ENCODE data around the gene GPRASP2. TPM values are rescaled to one million over a fixed set of nuclear protein-coding genes. Genes with fewer than 3 reads are reported as not detected.

GPRASP2 gene
- polyA plus RNA-seq, 4 donors = 34.4 to 44.6 (median 42.1) TPM

DNA sequence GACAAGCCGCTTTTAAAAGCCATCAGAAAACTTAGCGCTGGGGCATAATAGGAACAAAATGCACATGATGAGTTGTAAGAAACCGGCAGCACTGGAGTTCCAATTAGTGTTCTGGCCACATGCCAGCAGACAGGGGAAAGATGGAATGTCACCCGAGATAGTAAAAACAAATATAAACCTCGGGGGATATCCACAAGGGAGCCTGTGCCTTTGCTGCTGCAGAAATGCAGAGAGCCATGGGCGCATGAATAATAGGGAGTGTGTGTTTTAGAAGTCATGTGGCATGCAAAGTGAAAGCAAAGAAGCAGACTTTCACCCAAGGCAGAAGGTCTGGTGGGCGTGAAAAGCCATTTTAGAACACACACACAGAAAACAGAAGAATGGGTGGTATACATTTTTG is 27.4 kb downstream of the GPRASP2 start:
- DNase-seq (ENCODE audit: low read depth in 4 of 4, low spot score in 3 of 4) = no peak

DNA sequence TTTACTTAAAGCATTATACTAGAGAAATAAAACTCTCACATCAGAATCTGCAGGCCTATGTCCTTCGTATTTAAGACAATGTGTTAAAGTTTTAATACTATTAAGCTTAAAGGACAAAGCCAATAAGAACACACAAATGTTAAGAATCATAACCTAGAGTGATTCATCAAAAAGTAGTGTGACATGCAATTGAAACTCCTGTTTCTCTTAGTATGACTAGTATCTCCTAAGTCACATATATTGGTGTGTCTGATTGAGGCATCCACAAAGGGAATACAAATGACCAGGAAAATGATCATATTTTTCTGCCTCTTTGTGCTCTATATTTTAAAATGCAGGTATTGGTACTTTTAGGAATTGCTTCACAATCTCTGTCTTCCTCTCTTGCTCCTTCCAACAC is 32.1 kb downstream of the GPRASP2 start:
- no peak for DNase-seq (ENCODE audit: low read depth in 4 of 4, low spot score in 3 of 4)

DNA sequence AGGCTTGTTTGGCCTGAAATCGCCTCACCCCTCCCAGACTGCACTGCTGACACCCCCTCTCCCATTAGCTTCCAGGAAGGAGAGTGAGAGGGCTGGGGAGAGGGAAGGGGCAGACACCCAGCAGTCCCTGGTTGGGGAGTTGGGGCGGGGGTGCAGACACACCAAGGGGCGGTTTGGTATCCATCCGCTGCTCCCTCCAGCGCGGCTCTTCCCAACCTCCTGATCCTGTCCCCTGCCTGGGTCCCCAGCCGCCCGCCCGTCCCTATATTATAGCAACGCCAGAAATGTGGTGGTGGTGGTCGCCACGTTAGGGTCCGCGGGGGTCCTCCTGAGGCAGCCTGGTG is 33.2 kb downstream of the GPRASP2 start:
- no peak for DNase-seq (ENCODE audit: low read depth in 4 of 4, low spot score in 3 of 4)

DNA sequence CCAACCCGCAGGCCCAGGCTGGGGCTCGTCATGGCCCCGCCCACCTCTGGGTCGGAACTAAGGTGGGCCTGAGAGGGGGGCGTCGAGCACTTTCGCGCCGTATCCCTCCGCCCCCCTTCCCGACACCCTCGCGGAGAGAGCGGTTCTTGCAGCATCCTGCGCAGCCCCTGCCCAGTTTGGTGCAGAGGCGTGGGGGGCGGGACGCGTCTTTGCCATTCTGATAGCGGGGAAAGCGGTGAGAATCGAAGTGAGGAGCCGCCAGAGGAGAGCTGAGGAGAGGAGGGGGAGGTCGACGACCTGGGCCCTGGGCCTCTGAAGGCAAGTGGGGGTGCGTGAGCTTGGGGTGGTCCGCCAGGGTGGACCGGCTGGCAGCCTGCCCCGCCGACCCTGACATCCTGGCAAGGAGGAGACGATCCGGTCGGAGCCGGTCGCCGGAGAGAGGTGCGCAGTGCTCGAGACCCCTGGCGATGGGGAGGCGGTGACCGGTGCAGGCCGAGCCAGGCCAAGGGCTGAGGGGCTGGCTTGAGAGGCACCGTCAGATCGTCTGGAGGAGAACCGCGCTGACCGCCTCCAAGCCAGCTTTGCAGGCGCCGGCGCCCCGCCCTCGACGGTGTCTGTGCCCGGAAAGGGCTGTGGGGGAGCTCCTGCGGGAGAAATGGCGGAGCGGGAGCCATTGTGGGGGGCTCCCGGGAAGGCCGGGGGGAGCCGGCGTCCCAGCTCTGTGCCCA is 33.8 kb downstream of the GPRASP2 start:
- DNase-seq (ENCODE audit: low read depth in 4 of 4, low spot score in 3 of 4) = no peak

DNA sequence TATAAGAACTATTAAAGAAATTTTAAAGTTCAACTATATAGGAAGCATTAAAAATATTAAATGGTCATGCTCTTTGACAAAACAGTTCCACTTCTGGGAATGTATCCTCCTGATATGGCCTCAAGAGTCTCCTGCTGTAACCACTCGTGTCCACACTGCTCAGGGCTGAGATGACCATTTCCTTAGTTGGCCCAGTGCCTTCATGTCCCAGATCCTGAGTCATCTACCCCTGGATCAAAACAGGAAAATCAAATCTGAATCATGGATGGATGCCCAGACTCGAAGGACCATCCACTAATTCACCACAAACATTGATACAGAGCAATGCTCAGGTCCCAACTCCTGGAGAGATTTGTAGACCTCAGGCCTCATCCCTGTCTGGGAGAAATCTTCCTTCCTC is 53.0 kb downstream of the GPRASP2 start:
- no peak for DNase-seq (ENCODE audit: low read depth in 4 of 4, low spot score in 3 of 4)

DNA sequence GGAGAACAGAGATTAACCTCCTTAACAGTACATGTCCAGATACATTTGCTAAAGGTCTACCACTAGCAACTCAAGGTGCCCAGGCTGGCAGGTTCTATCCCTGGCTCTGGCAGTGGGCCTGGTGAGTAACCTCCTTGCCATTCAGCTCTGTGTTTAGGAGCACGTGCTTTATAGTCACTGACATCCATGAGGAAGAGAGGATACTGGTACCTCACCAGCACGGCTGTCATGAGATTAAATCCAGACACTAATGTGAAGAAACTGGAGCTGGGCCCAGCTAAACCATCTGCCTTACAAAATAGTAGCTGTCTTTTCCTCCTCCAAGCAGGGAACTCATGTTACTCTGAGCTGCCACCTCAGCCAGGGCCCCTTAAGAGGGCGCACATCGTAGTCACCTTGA is 53.6 kb downstream of the GPRASP2 start:
- no peak for DNase-seq (ENCODE audit: low read depth in 4 of 4, low spot score in 3 of 4)

DNA sequence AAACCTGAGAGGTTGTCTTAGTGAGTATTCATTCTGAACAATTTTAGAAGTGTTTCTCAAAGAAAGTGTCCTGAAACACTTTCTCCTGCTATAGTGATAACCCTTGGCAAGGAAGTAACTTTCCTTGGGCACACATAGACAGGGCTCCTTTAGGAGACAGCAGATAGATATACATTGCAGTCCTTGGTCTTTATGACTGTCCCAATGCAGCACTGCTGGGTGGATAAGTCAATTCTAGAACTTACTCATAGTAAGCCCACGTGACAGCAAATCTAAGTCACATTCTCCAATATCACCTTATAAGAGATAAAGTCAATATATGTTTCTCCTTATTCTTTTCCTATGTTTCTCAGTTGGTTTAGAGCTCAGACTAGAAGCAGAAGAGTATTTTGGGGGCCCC is 55.0 kb downstream of the GPRASP2 start:
- DNase-seq (ENCODE audit: low read depth in 4 of 4, low spot score in 3 of 4) = no peak

Other genes starting within 250 kb of the GPRASP2 start
- gene TCP11X2, start 240.6 kb upstream of the GPRASP2 start, polyA plus RNA-seq (ENCODE audit: insufficient read length in 4 of 4) = 1 to 10 TPM in 3 of 4 donors, under 1 TPM in 1; 0.91 to 2.0 (median 1.5) TPM
- 10 to 100 TPM; 55.8 to 76.1 (median 60.3) TPM for gene TMSB15A, start 195.7 kb upstream of the GPRASP2 start, polyA plus RNA-seq (ENCODE audit: insufficient read length in 4 of 4)
- gene ARMCX5, start 112.9 kb upstream of the GPRASP2 start, polyA plus RNA-seq (ENCODE audit: insufficient read length in 4 of 4) = 10 to 100 TPM; 13.7 to 17.5 (median 14.6) TPM
- gene GPRASP1, start 61.0 kb upstream of the GPRASP2 start, polyA plus RNA-seq (ENCODE audit: insufficient read length in 4 of 4) = 10 to 100 TPM; 11.8 to 22.7 (median 13.4) TPM
- 10 to 100 TPM; 18.1 to 21.2 (median 19.8) TPM for gene GPRASP3, start 8.3 kb downstream of the GPRASP2 start, polyA plus RNA-seq (ENCODE audit: insufficient read length in 4 of 4)
- gene RAB40AL, start 224.8 kb downstream of the GPRASP2 start, polyA plus RNA-seq (ENCODE audit: insufficient read length in 4 of 4) = under 1 TPM in 1 of 4 donors, not detected in 3; 0.29 TPM